ENCODE data around the gene CAMTA1.

DNA sequence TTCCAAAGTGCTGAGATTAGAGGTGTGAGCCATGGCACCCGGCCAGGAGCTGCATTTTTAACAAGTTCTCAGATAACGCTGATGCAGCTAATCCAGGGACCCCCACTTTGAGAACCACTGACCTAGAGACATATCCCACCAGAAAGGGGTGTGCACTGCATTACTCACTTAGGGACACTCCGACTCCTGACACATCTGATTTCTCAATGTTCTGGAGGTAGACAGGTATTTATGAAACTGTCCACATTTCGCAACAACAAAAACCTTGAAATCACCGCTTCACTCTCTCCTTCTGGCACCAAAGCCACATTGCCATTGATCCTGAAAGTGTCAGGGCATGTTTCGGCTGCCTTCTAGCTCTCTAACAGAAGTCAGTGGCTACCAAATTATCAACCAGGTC is 23.2 kb upstream of the CAMTA1 start:
- TF ChIP-seq, protein P1, sequence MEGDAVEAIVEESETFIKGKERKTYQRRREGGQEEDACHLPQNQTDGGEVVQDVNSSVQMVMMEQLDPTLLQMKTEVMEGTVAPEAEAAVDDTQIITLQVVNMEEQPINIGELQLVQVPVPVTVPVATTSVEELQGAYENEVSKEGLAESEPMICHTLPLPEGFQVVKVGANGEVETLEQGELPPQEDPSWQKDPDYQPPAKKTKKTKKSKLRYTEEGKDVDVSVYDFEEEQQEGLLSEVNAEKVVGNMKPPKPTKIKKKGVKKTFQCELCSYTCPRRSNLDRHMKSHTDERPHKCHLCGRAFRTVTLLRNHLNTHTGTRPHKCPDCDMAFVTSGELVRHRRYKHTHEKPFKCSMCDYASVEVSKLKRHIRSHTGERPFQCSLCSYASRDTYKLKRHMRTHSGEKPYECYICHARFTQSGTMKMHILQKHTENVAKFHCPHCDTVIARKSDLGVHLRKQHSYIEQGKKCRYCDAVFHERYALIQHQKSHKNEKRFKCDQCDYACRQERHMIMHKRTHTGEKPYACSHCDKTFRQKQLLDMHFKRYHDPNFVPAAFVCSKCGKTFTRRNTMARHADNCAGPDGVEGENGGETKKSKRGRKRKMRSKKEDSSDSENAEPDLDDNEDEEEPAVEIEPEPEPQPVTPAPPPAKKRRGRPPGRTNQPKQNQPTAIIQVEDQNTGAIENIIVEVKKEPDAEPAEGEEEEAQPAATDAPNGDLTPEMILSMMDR (IDR thresholded peaks at IDR 0.05), result no peak
- TF ChIP-seq POLR2A (IDR thresholded peaks at IDR 0.05), result no peak
- no peak for TF ChIP-seq POLR2AphosphoS5 (IDR thresholded peaks at IDR 0.05)
- no peak for TF ChIP-seq EP300 (IDR thresholded peaks at IDR 0.05)

All from stomach (tissue), 4 donors.